Lung (tissue), 12 donors: ENCODE results near the gene PFDN2. TPM values are rescaled to one million over a fixed set of nuclear protein-coding genes. Genes with fewer than 3 reads are reported as not detected.

Experiments used
- ATAC-seq: fragments of 200-7000 bp; cut with Tn5 transposase; one replicate; pipeline ENCODE4 v1.9.1; 2020; ENCODE audit warnings: moderate number of reproducible peaks; ENCODE audit not compliant: insufficient read depth, low FRiP score
- DNase-seq, 3 donors: peaks; one replicate each; pipeline ENCODE4 v3.0.0-alpha.2; 2013 to 2017
- H3K27ac ChIP-seq, 2 donors: one replicate each; pipeline ENCODE4 v1.5.1; 2013; ENCODE audit warnings: mild to moderate bottlenecking in 2 of 2, moderate library complexity in 2 of 2, control low read depth in 1 of 2, inconsistent platforms in 1 of 2, low read depth in 1 of 2, low read length in 1 of 2
- H3K27me3 ChIP-seq, 3 donors: one replicate each; pipeline ENCODE4 v1.5.1; 2013; ENCODE audit warnings: low read length in 2 of 3; ENCODE audit not compliant: control insufficient read depth in 3 of 3, insufficient read depth in 3 of 3
- H3K36me3 ChIP-seq, 4 donors: one replicate each; pipeline ENCODE4 v1.5.1; 2013; ENCODE audit warnings: low read length in 4 of 4, mild to moderate bottlenecking in 1 of 4, moderate library complexity in 1 of 4; ENCODE audit not compliant: control insufficient read depth in 4 of 4, insufficient read depth in 4 of 4
- H3K4me1 ChIP-seq, 5 donors: one replicate each; pipeline ENCODE4 v1.5.1; 2013; ENCODE audit warnings: low read length in 5 of 5, mild to moderate bottlenecking in 2 of 5, moderate library complexity in 1 of 5; ENCODE audit not compliant: control insufficient read depth in 5 of 5, insufficient read depth in 5 of 5
- H3K4me3 ChIP-seq: one replicate; pipeline ENCODE4 v1.5.1; 2013; ENCODE audit warnings: mild to moderate bottlenecking, control low read depth, moderate library complexity
- H3K9ac ChIP-seq, 2 donors: one replicate each; pipeline ENCODE4 v1.5.1; 2013; ENCODE audit warnings: low read length in 2 of 2, control low read depth in 1 of 2; ENCODE audit not compliant: insufficient read depth in 1 of 2
- H3K9me3 ChIP-seq, 4 donors: one replicate each; pipeline ENCODE4 v1.5.1; 2013; ENCODE audit warnings: low read length in 3 of 4, mild to moderate bottlenecking in 1 of 4, moderate library complexity in 1 of 4; ENCODE audit not compliant: control insufficient read depth in 4 of 4, insufficient read depth in 3 of 4
- CTCF ChIP-seq: IDR thresholded peaks from 2 replicates; pipeline ENCODE4 v1.5.1; 2012; ENCODE audit warnings: mild to moderate bottlenecking; ENCODE audit errors: control extremely low read depth, extremely low read depth
- WGBS, 2 donors: extraction: QIAGEN DNeasy Blood & Tissue Kit; methylation state at CpG; one replicate each; pipeline ENCODE4 v1.1.7; 2013; 5-methylcytosine and 5-hydroxymethylcytosine counted together
- polyA plus RNA-seq, 2 donors: library from polyadenylated mRNA; stranded (reverse); fragments of 200-250 nt; gene quantifications; one replicate each; pipeline ENCODE4 v1.2.1, GENCODE V29; 2013
- total RNA-seq, 2 donors: library from RNA; depleted of rRNA in 1 of 2; stranded (reverse); fragments of >200 nt in 1 of 2; gene quantifications; one replicate each; pipeline ENCODE4 v1.2.1, GENCODE V29; 2014 to 2021
- donor health status: control.
- donor health status: control.
- donor health status: Bipolar disorder and iron deficiency.
- donor health status: healthy.
- donor health status: DM: yes; HTN: yes; CAD: no.

Gene PFDN2
- total and polyA plus RNA-seq, 4 donors = 21.5 to 324 (median 93.5) TPM

GRCh38 chr1:161157867-161158266, 40.0 kb upstream of the PFDN2 start:
- no peak for ATAC-seq

DNA sequence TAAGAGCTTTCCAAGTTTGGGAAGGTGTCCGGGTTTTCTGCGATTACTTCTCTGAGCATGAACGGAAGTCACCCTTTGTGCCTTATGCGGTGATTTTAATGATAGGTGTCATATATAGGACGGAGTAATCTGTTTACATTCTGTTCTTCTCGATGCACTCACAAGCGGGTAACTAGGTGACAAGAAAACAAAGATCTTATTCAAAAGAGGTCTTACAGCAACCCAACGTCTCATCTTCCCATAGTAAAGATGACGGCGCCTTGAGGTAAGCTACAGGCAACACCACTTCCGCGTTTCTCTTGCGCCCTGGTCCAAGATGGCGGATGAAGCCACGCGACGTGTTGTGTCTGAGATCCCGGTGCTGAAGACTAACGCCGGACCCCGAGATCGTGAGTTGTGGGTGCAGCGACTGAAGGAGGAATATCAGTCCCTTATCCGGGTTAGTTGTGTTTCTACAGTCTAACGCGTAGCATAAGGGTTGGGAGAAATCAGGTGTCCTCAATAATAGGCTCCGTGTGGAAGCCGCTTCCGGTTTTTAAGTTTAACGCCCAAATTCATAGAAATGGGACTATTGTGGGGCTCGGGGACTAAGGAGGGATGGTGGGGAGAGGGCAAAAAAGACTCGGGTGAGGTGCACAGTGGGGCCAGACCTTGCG, 36.0 kb upstream of the PFDN2 start, which contains the start of gene UFC1:
TSS of gene UFC1 (plus strand) at position 297 of the 656 bp plus-strand sequence. CDS start at position 317, 20 bp downstream.
- ATAC-seq = peak; percentile 91
- Histone ChIP-seq H3K9ac (peak within 1 kb of the TSS; percentile 75 to 99), H3K4me3 (peak within 1 kb of the TSS; percentile 54), H3K9me3 (no peaks in the 10 kb centered on the region), H3K27ac (peak within 1 kb of the TSS; percentile 94 to 99), H3K27me3 (no peaks in the 10 kb centered on the region), H3K4me1 (peaks cover 0 to 11% (median 3%) of the 10 kb centered on the region in 5 donors), H3K36me3 (peaks cover 0 to 13% (median 5%) of the 10 kb centered on the region in 4 donors)
- 0 to 1% methylated on average over 33 of the region's 33 CpGs for WGBS, 2 donors
- TF ChIP-seq CTCF = no peak
- peak; percentile 87 to 94 (median 94) for DNase-seq

More at GRCh38 chr1:161157867-161158266, 40.0 kb upstream of the PFDN2 start:
- TF ChIP-seq CTCF = no peak
- Histone ChIP-seq H3K36me3 (peaks cover 2 to 24% (median 9%) of the 10 kb centered on the region in 4 donors), H3K9me3 (no peaks in the 10 kb centered on the region), H3K9ac (no peak overlapping the region), H3K4me1 (peaks cover 4 to 27% (median 8%) of the 10 kb centered on the region in 5 donors), H3K27me3 (no peaks in the 10 kb centered on the region), H3K27ac (no peak overlapping the region), H3K4me3 (no peak overlapping the region)
- DNase-seq = no peak
- WGBS, 2 donors = 89 to 96% methylated on average over 1 of the region's 1 CpG

DNA sequence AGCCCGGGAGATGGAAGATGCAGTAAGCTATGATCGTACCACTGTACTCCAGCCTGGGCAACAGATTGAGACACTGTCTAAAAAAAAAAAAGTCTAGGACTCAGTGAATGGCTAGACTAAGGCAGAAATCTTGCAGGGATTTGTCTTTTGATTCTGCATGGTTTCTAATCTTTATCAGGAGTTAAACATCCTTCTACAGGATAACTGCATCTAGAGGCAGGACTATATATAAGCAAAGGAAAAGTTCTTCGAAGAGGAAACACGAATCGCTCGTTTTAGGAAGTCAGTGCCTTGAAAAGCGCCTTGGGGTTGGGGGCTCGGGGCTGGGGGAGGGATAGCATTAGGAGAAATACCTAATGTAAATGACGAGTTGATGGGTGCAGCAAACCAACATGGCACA, 35.3 kb upstream of the PFDN2 start:
- no peak overlapping the region for H3K4me3 ChIP-seq
- H3K27ac ChIP-seq = peak overlapping the region in 1 of 2 donors; percentile 99
- H3K9me3 ChIP-seq = no peaks in the 10 kb centered on the region
- peak overlapping the region in 1 of 2 donors; percentile 99 for H3K9ac ChIP-seq
- WGBS, 2 donors = 19 to 23% methylated on average over 9 of the region's 9 CpGs
- H3K4me1 ChIP-seq = peaks cover 0 to 9% (median 3%) of the 10 kb centered on the region in 5 donors
- DNase-seq (peak in 1 of 3 donors; percentile 20), ATAC-seq (no peak)
- peaks cover 0 to 9% (median 5%) of the 10 kb centered on the region in 4 donors for H3K36me3 ChIP-seq
- no peaks in the 10 kb centered on the region for H3K27me3 ChIP-seq
- TF ChIP-seq CTCF = no peak
